Mucosa of descending colon (tissue), 3 donors: ENCODE results near the gene PTP4A2. TPM values are rescaled to one million over a fixed set of nuclear protein-coding genes. Genes with fewer than 3 reads are reported as not detected.

ENCODE experiments used
- ATAC-seq: fragments of 200-7000 bp; cut with Tn5 transposase; one replicate; pipeline ENCODE4 v1.9.1; 2020; ENCODE audit warnings: mild to moderate bottlenecking, moderate library complexity
- DNase-seq, 3 donors: peaks; one replicate each; pipeline ENCODE4 v3.0.0-alpha.2; 2020
- H3K36me3 ChIP-seq: fragments of 200-600 bp; one replicate; pipeline ENCODE4 v1.8.0; 2021; ENCODE audit warnings: low read depth, mild to moderate bottlenecking
- H3K4me1 ChIP-seq: fragments of 200-600 bp; one replicate; pipeline ENCODE4 v1.8.0; 2021; ENCODE audit warnings: low read depth, mild to moderate bottlenecking
- H3K4me3 ChIP-seq: fragments of 200-600 bp; one replicate; pipeline ENCODE4 v1.8.0; 2021; ENCODE audit warnings: mild to moderate bottlenecking
- H3K9me3 ChIP-seq: fragments of 200-600 bp; one replicate; pipeline ENCODE4 v1.8.0; 2021; ENCODE audit warnings: mild to moderate bottlenecking
- CTCF ChIP-seq: fragments of 200-600 bp; IDR thresholded peaks from one replicate; pipeline ENCODE4 v1.8.0; 2022; ENCODE audit warnings: antibody characterized with exemption, mild to moderate bottlenecking
- intact Hi-C, 2 donors: fragments of 100-400 bp; cut with DNase I in 1 of 2; cut with micrococcal nuclease in 1 of 2; formaldehyde crosslinking; loops; one replicate each; pipeline versions ENCODE4 v1.11.0 to v1.11.1; 2022; cut with DNase I, micrococcal nuclease
- total RNA-seq, 3 donors: library from RNA; stranded (reverse); fragmentation: NEBNext Ultra II Directional in 2 of 3; extraction: Animal tissue kit (Norgen Biotek cat#: 25700) in 2 of 3; gene quantifications; one replicate each; pipeline versions ENCODE4 v1.2.1 to v1.2.4, GENCODE V29; 2021 to 2023
- donor health status: DM: no; HTN: no; CAD: no; lungs with moderate emphysema.
- donor health status: DM: no; HTN: no; CAD: no.
- donor health status: DM: no; HTN: yes; CAD: no.

PTP4A2 gene
- total RNA-seq, 3 donors from 2014 or later: 211 to 307 (median 298) TPM

GRCh38 chr1:31923901-31924535, 14.2 kb downstream of the PTP4A2 start:
- ATAC-seq (no peak), DNase-seq (no peak)
- intact Hi-C loops: no loop called here
- H3K4me1 ChIP-seq: peaks cover 79% of the 10 kb centered on the region
- H3K4me3 ChIP-seq: no peak overlapping the region
- no peak for TF ChIP-seq CTCF
- H3K9me3 ChIP-seq: no peaks in the 10 kb centered on the region
- H3K36me3 ChIP-seq: no peaks in the 10 kb centered on the region

- H3K4me1 ChIP-seq: peaks cover 48% of the 10 kb centered on the region
- intact Hi-C loops: no loop called here
- peak; percentile 27 for ATAC-seq
- H3K4me3 ChIP-seq: no peak overlapping the region
- no peaks in the 10 kb centered on the region for H3K9me3 ChIP-seq
- no peaks in the 10 kb centered on the region for H3K36me3 ChIP-seq
- TF ChIP-seq CTCF: no peak
- DNase-seq: no peak
Observed at GRCh38 chr1:31920956-31921355, 17.2 kb downstream of the PTP4A2 start.

GRCh38 chr1:31919591-31919990, 18.6 kb downstream of the PTP4A2 start:
- no peak for DNase-seq
- Histone ChIP-seq H3K36me3 (peaks cover 2% of the 10 kb centered on the region), H3K4me3 (no peak overlapping the region), H3K9me3 (no peaks in the 10 kb centered on the region), H3K4me1 (peaks cover 36% of the 10 kb centered on the region)
- TF ChIP-seq CTCF: no peak
- intact Hi-C loops: no loop called here
- ATAC-seq: no peak

GRCh38 chr1:31915438-31915837, 22.7 kb downstream of the PTP4A2 start:
- H3K4me1 ChIP-seq: peaks cover 4% of the 10 kb centered on the region
- ATAC-seq (no peak), DNase-seq (no peak)
- no peak overlapping the region for H3K4me3 ChIP-seq
- intact Hi-C loops: no loop called here
- H3K36me3 ChIP-seq: peaks cover 4% of the 10 kb centered on the region
- no peaks in the 10 kb centered on the region for H3K9me3 ChIP-seq
- no peak for TF ChIP-seq CTCF

GRCh38 chr1:31913968-31914367, 24.2 kb downstream of the PTP4A2 start:
- H3K4me1 ChIP-seq: peaks cover 4% of the 10 kb centered on the region
- peaks cover 7% of the 10 kb centered on the region for H3K36me3 ChIP-seq
- DNase-seq: no peak
- H3K4me3 ChIP-seq: no peak overlapping the region
- no peak for ATAC-seq
- intact Hi-C loops: no loop called here
- TF ChIP-seq CTCF: no peak
- H3K9me3 ChIP-seq: no peaks in the 10 kb centered on the region

- no peak for DNase-seq
- no peaks in the 10 kb centered on the region for H3K9me3 ChIP-seq
- peaks cover 4% of the 10 kb centered on the region for H3K4me1 ChIP-seq
- H3K4me3 ChIP-seq: no peak overlapping the region
- peaks cover 7% of the 10 kb centered on the region for H3K36me3 ChIP-seq
- no peak for TF ChIP-seq CTCF
- peak; percentile 25 for ATAC-seq
- intact Hi-C loops: no loop called here
Observed at GRCh38 chr1:31912839-31913239, 25.3 kb downstream of the PTP4A2 start.
